ENCODE data around the gene RTKN2.
"Not testable (repeated sequence)": the region's sequence is repeated elsewhere in the genome, so short reads cannot be mapped to it uniquely, and the experiment has no call there.

- not testable (repeated sequence) for TF ChIP-seq CTCF, POLR2A (IDR thresholded peaks at IDR 0.05)
Measured at GRCh38 chr10:62281348-62281747, 12.7 kb upstream of the RTKN2 start.
